ENCODE measurements around the gene BCAS3. TPM values are rescaled to one million over a fixed set of nuclear protein-coding genes. Genes with fewer than 3 reads are reported as not detected.

The BCAS3 gene
- total and polyA plus RNA-seq, 4 donors: 5.8 to 24.6 (median 10.1) TPM

GRCh38 chr17:61245706-61246135 lies 568.1 kb downstream of the BCAS3 start:
- no peaks in the 10 kb centered on the region for H3K27me3 ChIP-seq (ENCODE audit: control insufficient read depth in 4 of 4, insufficient read depth in 4 of 4, low read length in 3 of 4)
- peaks cover 0 to 3% (median 1%) of the 10 kb centered on the region in 4 donors for H3K4me1 ChIP-seq (ENCODE audit: control insufficient read depth in 4 of 4, insufficient read depth in 4 of 4, low read length in 3 of 4)
- 94% methylated on average over 3 of the region's 3 CpGs for WGBS
- no peak for DNase-seq (ENCODE audit: low spot score)
- no peaks in the 10 kb centered on the region for H3K9me3 ChIP-seq (ENCODE audit: control insufficient read depth in 4 of 4, low read length in 3 of 4)
- no peaks in the 10 kb centered on the region for H3K36me3 ChIP-seq (ENCODE audit: control insufficient read depth in 4 of 4, insufficient read depth in 3 of 4, low read depth in 1 of 4, low read length in 3 of 4)
- H3K9ac ChIP-seq (ENCODE audit: low read depth in 1 of 2, low read length in 2 of 2): no peak overlapping the region
- TF ChIP-seq MAX (IDR thresholded peaks at IDR 0.05) (no peak), REST (IDR thresholded peaks at IDR 0.05) (no peak), EGR1 (IDR thresholded peaks at IDR 0.05; ENCODE audit: low read depth in 2 of 2) (no peak), CTCF (IDR thresholded peaks at IDR 0.05; ENCODE audit: low read depth, low read length, missing input control) (no peak), GABPA (IDR thresholded peaks at IDR 0.05 in 1 of 2, conservative IDR thresholded peaks at IDR 0.05 in 1 of 2) (no peak), HNF4G (IDR thresholded peaks at IDR 0.05) (no peak), ZBTB33 (IDR thresholded peaks at IDR 0.05) (no peak), RAD21 (IDR thresholded peaks at IDR 0.05) (no peak)
- no peak overlapping the region for H3K27ac ChIP-seq (ENCODE audit: low read depth in 1 of 2, low read length in 2 of 2)
- no peak overlapping the region for H3K4me3 ChIP-seq (ENCODE audit: low read depth in 1 of 3, low read length in 3 of 3)

GRCh38 chr17:61247439-61247838 lies 569.8 kb downstream of the BCAS3 start:
- 90% methylated on average over 3 of the region's 3 CpGs for WGBS
- Histone ChIP-seq H3K36me3 (ENCODE audit: control insufficient read depth in 4 of 4, insufficient read depth in 3 of 4, low read depth in 1 of 4, low read length in 3 of 4) (no peaks in the 10 kb centered on the region), H3K4me1 (ENCODE audit: control insufficient read depth in 4 of 4, insufficient read depth in 4 of 4, low read length in 3 of 4) (peaks cover 0 to 3% (median 1%) of the 10 kb centered on the region in 4 donors), H3K27ac (ENCODE audit: low read depth in 1 of 2, low read length in 2 of 2) (no peak overlapping the region), H3K9me3 (ENCODE audit: control insufficient read depth in 4 of 4, low read length in 3 of 4) (no peaks in the 10 kb centered on the region), H3K4me3 (ENCODE audit: low read depth in 1 of 3, low read length in 3 of 3) (no peak overlapping the region), H3K9ac (ENCODE audit: low read depth in 1 of 2, low read length in 2 of 2) (no peak overlapping the region), H3K27me3 (ENCODE audit: control insufficient read depth in 4 of 4, insufficient read depth in 4 of 4, low read length in 3 of 4) (no peaks in the 10 kb centered on the region)
- DNase-seq (ENCODE audit: low spot score): no peak
- TF ChIP-seq ZBTB33 (IDR thresholded peaks at IDR 0.05) (no peak), RXRA (IDR thresholded peaks at IDR 0.05) (no peak), MAX (IDR thresholded peaks at IDR 0.05) (no peak), YY1 (IDR thresholded peaks at IDR 0.05) (no peak), TAF1 (conservative IDR thresholded peaks at IDR 0.05) (no peak), EGR1 (IDR thresholded peaks at IDR 0.05; ENCODE audit: low read depth in 2 of 2) (no peak), ATF3 (IDR thresholded peaks at IDR 0.05) (no peak), RAD21 (IDR thresholded peaks at IDR 0.05) (no peak), GABPA (IDR thresholded peaks at IDR 0.05 in 1 of 2, conservative IDR thresholded peaks at IDR 0.05 in 1 of 2) (no peak), FOXA2 (IDR thresholded peaks at IDR 0.05) (no peak), REST (IDR thresholded peaks at IDR 0.05) (no peak), HNF4G (IDR thresholded peaks at IDR 0.05) (no peak), HNF4A (conservative IDR thresholded peaks at IDR 0.05) (no peak), FOXA1 (IDR thresholded peaks at IDR 0.05) (no peak)
